Stimulated activated naive CD4-positive, alpha-beta T cell treated with Interleukin-2 at 50 U/mL for 16 hours (primary cell): ENCODE data around the gene AP1S1.
A peak's percentile ranks its signal among the peaks of the same experiment; 100 is the strongest.

ENCODE experiments used
- DNase-seq: peaks from one replicate; lab custom pipeline; 2025; lab: John Stamatoyannopoulos, UW

Gene AP1S1

DNA sequence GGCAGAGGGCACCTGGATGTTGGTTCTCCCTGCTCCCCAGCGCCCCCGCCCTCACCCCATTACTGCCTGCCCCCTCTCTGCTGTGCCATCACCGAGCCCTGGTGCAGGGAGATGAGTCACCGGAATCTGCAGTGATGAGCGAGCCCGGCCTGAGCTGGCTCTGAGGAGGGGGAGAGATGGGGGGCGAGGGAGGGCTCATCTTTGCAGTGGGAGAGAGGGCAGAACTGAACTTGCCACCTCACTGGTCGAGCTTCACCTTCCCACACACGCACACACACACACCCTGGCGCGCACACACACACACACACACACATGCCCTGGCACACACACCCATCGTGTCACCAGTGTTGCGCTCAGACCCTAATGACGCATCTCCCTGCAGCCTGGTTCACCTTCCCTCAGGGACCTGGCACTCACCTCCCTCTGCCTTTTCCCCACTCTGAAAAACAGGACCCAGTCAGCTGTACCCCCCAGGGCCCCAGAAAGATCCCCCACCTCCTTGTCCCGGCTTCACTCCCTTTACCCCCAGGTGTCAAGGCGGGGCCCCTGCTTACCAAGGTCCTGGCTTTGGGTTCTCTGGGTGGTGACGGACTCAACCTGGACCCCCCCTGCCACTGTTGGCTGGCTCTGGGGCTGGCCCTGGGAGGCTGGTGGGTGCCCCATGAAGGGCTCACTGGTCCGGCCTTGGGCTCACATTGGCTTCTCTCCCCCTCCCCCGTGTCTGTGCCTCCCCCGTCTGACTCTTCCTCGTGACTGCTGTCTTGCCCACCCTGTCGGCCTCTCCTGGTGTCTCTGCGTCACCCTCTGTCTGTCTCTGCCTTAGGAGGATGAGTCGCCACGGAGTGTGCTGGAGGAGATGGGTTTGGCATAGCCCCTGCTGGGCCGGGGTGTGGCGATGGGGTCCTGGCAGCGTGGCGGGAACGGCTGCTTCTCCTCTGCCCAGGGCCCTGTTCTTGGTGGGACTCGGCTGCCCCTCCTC is 5.7 kb downstream of the AP1S1 start:
- DNase-seq, result no peak

DNA sequence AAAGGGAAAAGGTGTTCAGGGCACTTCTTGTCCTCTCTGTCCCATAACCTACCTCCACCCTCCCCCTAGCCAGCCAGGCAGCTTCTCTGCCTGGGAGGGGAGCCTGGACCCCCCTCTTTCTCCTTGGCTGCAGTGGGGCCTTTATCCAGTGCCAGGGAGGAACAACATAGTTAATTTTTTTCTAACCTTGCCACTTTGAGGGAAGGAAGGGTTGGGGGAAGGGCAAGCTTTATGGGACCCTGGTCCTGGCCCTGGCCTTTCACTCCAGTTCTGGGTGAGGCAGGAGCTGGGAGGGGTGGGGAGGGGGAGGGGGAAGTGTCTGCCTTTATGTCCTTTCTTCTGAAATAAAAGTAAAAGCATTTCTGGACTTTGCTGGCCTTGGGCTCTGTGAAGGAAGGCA is 6.6 kb downstream of the AP1S1 start:
- DNase-seq, result no peak

DNA sequence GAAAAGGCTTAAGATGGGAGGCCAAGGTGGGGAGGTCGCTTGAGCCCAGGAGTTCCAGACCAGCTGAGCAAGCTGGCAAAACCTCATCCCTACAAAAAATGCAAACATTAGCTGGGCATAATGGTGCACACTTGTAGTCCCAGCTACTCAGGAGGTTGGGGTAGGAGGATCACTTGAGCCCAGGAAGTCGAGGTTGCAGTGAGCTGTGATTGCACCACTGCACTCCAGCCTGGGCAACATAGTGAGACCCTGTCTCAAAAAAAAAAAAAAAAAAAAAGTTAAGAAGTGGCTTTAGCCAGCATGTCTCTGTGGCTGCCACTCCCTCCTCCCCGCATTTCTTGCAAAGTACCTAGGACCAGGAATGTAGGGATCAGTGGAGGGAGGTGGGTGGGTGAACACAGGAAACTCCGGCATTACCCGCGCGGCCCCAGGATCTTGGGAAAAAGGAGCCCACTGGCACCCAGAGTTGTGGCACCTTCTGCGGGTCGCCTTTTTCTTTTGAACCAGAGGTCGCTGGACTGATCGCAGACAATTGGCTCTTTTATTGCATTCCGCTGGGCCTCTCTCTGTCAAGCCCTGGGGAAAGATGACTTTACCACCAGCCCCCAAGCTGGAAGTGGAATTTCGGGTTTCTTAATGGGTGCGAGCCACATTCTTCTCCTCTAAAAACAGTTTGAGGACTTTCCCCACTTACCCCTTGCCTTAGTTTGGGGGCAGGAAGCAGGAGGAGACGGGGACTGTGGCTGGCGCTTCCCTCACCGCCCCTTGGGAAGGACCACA is 7.6 kb downstream of the AP1S1 start:
- DNase-seq, result no peak

DNA sequence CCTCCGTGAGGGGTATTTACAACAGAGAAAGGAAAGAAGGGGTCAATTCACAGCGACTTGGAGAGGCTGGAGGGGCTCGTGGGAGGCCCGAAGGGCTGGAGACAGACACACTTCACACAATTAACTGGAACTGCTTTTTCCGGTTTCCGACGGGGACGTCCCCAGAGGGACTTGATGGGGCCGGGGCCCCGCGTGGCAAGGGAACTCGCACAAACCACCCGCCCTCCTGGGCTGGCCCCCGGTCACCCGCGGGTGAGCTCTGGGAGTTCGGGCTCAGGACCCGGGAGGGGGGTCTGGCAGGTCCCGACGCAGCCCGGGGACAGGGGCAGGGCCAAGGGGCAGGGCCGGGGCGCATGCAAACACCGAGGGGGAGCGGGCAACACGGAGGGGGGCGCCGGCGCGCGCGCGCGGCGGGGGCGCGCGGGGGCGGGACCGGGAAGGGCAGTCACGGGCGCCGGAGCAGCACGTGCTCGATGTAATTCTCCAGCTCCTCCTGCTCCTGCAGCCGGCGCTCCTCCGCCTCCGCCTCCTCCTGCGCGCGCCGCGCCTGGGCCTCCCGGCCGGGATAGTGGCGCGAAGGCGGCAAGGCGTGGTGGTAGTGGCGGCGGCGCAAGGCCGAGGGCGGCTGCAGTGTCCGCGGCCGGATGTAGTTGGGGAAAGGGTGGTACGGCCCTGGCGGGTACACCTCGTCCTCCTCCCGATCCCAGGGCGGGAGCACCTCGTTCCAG is 8.4 kb downstream of the AP1S1 start:
- no peak for DNase-seq

DNA sequence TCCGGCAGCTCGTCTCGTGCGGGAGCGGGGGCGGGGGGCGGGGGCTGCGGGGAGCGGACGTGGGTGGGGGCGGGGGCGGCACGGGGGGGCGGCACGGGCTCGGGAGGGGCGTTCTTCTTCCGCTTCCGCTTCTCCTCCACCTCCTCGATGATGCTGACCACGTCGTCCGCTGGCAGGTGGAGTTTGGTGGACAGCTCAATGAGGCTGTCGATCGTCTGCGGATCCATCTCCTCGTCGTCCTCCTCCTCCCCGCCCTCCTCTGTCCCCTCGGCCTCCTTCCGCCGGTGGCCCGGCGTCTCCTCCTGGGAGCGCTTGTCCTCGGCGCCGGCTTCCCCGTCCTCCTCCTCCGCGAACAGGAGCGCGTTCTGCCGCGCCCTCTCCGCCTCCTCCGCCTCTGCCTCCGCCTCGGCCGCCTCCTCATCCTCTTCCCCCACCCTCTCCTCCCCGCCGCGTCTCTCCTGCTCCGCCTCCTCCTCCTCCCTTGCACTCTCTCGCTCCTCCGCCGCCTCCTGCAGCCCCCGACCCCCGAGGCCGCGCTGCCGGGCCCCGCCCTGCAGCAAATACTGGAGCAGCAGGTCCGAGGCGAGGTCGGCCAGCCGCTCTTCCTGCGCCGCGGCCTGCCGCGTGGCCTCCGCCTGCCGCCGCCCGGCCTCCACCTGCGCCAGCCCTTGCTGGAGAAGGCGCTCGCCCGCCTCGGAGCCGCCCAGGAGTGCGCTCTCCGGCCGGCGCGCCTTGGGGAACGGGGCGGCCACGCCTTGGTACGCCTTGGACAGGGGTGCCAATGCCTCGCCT is 9.2 kb downstream of the AP1S1 start:
- DNase-seq, result no peak

- no peak for DNase-seq
Observed at GRCh38 chr7:101164071-101164840, 10.0 kb downstream of the AP1S1 start.

DNA sequence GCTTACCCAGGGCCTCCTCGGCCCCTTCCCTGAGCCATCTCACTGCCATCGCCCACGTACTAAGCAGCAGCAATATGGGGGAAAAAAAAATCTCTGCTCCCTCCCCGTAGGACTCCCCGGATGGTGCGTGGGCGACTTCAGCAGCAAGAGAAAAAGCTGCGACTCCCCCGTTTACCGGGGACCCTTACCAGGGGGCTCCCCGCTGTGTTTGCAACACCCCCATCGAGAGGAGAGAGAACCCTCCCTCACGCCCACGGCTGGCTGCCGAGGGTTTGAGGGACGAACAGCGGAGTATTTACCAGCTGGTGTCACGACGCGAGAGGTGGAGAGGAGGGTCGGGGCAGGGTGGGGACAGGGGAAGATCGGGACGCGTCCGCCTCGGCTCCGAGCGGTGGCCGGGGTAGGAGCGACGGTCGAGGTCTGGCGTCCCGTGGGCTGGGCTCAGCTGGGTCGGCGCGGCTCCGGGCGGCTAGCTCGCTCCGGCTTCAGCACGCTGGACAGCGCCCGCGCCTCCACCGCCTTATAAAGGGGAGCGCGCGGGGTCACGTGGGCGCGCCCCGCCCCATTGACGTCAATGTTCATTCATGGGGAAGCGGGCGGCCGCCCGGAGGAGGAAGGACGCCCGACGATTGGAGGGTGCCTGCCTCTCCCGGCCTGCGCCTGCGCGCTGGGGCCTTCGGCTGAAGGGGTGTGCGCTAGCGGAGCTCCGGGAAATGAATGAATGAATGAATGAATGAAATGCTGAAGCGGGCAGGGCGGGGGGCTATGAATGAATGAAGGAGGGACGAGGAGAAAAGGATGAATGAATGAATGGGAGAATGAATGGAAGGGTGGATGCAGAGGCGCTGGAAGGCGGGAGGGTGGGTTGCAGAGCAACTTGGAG is 11.0 kb downstream of the AP1S1 start, which contains the start of gene VGF:
VGF (minus strand) TSS at position 495 of the 883 bp plus-strand sequence. CDS start 726 bp downstream, outside the sequence.
- DNase-seq, result peak; percentile 85

- DNase-seq, result no peak
Observed at GRCh38 chr7:101165958-101166647, 11.8 kb downstream of the AP1S1 start.

GRCh38 chr7:101166648-101166908 is 12.3 kb downstream of the AP1S1 start:
- no peak for DNase-seq

DNA sequence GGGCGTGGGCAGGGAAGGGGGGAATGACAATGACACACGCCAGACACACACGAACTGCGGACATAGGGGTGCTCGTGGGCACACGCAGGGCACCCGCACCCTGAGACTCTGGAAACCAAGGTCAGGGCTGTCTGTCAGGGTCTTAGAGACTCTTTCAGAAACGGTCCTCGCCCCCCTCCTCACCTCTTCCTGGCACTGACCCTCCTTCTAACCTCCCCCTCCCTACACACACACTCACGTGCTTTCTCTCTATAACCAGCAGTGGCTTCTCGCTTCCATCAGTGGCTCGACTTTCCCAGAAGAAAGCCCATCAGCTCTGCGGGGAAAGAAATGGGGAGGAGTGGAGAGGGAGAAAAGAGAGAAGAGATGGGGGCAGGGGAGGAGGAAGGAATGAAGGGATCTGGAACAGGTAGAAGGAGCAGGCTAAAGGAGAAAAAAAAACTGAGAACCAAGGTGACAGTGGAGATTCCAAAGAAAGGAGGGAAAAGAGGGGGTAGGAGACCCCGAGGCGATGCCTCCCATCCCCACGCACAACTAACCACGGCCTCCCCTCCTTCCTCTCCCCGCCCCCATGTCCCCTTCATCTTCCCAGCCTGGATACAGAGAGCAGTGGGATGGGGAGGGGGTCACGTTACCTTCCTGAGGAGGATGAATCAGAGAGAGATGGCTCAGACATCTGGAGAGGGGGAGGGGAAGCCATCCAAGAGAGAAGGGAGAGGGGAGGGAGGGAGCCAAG is 12.8 kb downstream of the AP1S1 start:
- DNase-seq, result no peak

- DNase-seq, result no peak
Observed at GRCh38 chr7:101167645-101168411, 13.6 kb downstream of the AP1S1 start.

- DNase-seq, result no peak
Observed at GRCh38 chr7:101168412-101169049, 14.3 kb downstream of the AP1S1 start.

DNA sequence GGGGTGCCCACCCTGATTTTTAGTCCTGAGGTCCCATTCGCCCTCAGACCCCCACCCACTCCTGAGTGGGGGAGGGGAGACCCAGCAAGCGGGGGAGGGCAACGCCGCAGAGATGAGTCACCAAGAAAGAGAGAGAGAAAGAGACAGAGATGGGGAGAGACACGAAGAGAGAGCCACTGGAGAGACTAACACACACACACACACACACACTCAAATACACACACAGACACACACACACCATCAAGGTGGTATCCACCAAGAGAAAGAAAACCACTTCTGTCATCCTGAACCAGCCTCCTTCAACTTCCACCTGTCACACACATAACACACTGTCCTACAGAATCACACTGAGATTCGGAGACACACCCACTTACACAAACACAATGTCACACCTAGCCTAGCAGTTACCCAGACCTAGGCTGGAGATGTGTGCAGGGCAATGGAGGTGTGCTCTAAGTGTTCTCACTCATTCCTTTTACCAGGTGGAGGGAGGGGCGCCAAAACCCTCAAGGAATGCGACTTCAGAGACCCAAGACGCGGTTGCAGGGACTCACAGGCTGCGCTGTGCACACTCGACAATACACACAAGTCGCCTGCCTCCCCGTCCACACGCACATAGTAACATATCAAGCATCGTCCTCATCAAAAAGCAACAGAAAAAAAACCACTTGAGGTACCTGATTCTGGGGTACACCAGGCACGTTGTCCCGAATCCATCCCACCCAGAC is 15.0 kb downstream of the AP1S1 start:
- DNase-seq, result no peak

DNA sequence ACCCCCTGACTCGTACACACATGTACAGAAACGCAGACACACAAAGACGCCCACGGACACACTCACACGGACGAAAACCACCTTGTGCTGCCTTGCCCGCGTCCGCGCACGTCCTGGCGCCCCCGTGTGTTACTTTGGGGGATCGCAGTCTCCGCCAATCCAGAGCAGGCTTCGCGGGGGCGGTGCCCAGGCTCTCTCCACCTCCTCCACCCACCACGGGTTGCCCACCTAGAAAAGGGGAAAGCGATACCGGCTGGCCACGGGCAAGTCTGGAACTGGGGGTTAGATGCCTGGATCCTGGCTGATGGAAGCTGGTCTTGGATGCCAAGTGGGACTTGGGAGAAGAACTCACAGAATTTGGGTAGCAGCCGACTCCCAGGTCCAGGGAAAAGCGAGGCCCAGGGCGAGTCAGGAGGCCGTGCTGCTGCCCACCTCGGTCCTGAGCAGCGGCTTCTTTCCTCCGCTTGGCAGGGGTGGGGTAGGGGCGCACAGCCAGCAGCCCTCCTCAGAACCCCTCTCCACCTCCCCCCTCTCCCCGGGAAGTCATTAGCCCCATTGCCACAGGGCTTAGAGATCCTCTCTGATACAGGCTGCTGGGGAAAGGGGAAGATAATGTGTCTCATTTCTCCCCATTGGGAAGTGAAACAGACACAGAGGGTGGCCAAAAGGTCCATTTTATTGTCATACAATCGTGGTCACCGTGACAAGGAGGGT is 15.7 kb downstream of the AP1S1 start:
- peak; percentile 76 for DNase-seq

- peak; percentile 7 for DNase-seq
Observed at GRCh38 chr7:101170617-101171441, 16.6 kb downstream of the AP1S1 start.
